ENCODE data around the gene ARRDC3.

DNA sequence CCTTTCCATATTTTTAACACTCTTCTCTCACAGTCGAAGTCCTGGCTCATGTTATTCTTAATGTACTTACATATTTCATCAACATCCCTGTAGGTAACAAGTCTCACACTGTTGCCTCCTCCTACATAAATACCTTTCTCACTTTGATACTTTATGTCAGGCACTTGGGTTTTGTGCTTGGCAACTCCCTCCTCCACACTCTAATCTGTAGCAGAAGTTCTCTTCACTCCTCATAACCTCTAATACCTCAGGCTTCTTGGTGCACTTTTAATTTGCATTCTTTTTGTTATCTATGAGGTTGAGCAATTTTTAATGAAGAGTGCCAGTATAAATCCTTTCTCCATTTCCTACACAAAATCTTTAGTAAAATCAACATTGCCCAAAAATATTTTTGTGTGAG lies 24.1 kb upstream of the ARRDC3 start:
- TF ChIP-seq POLR2A (IDR thresholded peaks at IDR 0.05) = no peak
- TF ChIP-seq, protein P1, sequence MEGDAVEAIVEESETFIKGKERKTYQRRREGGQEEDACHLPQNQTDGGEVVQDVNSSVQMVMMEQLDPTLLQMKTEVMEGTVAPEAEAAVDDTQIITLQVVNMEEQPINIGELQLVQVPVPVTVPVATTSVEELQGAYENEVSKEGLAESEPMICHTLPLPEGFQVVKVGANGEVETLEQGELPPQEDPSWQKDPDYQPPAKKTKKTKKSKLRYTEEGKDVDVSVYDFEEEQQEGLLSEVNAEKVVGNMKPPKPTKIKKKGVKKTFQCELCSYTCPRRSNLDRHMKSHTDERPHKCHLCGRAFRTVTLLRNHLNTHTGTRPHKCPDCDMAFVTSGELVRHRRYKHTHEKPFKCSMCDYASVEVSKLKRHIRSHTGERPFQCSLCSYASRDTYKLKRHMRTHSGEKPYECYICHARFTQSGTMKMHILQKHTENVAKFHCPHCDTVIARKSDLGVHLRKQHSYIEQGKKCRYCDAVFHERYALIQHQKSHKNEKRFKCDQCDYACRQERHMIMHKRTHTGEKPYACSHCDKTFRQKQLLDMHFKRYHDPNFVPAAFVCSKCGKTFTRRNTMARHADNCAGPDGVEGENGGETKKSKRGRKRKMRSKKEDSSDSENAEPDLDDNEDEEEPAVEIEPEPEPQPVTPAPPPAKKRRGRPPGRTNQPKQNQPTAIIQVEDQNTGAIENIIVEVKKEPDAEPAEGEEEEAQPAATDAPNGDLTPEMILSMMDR (IDR thresholded peaks at IDR 0.05) = no peak
